ENCODE results near the gene MRPL52.

The MRPL52 gene

GRCh38 chr14:22837114-22837749, 7.5 kb downstream of the MRPL52 start:
- TF ChIP-seq, protein P1, sequence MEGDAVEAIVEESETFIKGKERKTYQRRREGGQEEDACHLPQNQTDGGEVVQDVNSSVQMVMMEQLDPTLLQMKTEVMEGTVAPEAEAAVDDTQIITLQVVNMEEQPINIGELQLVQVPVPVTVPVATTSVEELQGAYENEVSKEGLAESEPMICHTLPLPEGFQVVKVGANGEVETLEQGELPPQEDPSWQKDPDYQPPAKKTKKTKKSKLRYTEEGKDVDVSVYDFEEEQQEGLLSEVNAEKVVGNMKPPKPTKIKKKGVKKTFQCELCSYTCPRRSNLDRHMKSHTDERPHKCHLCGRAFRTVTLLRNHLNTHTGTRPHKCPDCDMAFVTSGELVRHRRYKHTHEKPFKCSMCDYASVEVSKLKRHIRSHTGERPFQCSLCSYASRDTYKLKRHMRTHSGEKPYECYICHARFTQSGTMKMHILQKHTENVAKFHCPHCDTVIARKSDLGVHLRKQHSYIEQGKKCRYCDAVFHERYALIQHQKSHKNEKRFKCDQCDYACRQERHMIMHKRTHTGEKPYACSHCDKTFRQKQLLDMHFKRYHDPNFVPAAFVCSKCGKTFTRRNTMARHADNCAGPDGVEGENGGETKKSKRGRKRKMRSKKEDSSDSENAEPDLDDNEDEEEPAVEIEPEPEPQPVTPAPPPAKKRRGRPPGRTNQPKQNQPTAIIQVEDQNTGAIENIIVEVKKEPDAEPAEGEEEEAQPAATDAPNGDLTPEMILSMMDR (IDR thresholded peaks at IDR 0.05; ENCODE audit: control extremely low read depth, extremely low read depth, low read depth, missing control alignments), result no peak
- no peak for DNase-seq (ENCODE audit: extremely low spot score)
- ChIA-PET CTCF (interaction anchor here (0.7 to 9.8 kb wide), 7 partner anchors 13 to 449 kb away, joined by 3 to 89 read pairs (median 11); no protein-coding TSS in a partner anchor), POLR2A (no interaction called here)

GRCh38 chr14:22837750-22838538, 8.3 kb downstream of the MRPL52 start:
- CTCF ChIA-PET, result interaction anchor here (0.7 to 9.8 kb wide), 9 partner anchors 7 to 281 kb away, joined by 3 to 89 read pairs (median 11); partner anchors contain the start of gene LRP10
- no peak for DNase-seq (ENCODE audit: extremely low spot score)
- TF ChIP-seq, protein P1 (IDR thresholded peaks at IDR 0.05; ENCODE audit: control extremely low read depth, extremely low read depth, low read depth, missing control alignments), result no peak
- POLR2A ChIA-PET, result no interaction called here

GRCh38 chr14:22838631-22839041, 8.9 kb downstream of the MRPL52 start:
- CTCF ChIA-PET, result interaction anchor here (1.3 to 9.8 kb wide), 7 partner anchors 8 to 277 kb away, joined by 3 to 89 read pairs (median 11); partner anchors contain the start of gene LRP10
- no peak for DNase-seq (ENCODE audit: extremely low spot score)
- POLR2A ChIA-PET, result no interaction called here
- TF ChIP-seq, protein P1 (IDR thresholded peaks at IDR 0.05; ENCODE audit: control extremely low read depth, extremely low read depth, low read depth, missing control alignments), result no peak

GRCh38 chr14:22839159-22839779, 9.6 kb downstream of the MRPL52 start:
- CTCF ChIA-PET, result interaction anchor here (1.1 to 9.8 kb wide), 8 partner anchors 9 to 278 kb away, joined by 3 to 89 read pairs (median 9); partner anchors contain the start of gene LRP10

DNA sequence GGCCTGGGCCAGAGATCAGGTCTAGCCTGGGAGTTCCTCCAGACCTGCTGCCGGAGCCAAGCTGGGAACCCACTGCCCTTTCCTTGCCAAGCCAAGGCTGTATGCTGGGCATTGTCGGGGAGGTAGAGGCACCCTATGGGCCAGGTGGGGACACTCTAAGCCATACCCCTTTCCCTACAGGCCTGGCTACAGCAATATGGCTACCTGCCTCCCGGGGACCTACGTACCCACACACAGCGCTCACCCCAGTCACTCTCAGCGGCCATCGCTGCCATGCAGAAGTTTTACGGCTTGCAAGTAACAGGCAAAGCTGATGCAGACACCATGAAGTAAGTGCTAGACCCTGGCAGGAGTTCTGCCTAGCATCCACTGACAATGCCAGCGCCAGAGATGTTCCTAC, 11.6 kb downstream of the MRPL52 start:
- POLR2A ChIA-PET, result no interaction called here
- CTCF ChIA-PET, result interaction anchor here (1.1 to 9.8 kb wide), 5 partner anchors 11 to 271 kb away, joined by 3 to 89 read pairs (median 4); no protein-coding TSS in a partner anchor
- TF ChIP-seq, protein P1 (IDR thresholded peaks at IDR 0.05; ENCODE audit: control extremely low read depth, extremely low read depth, low read depth, missing control alignments), result no peak
- DNase-seq (ENCODE audit: extremely low spot score), result no peak

More at GRCh38 chr14:22839159-22839779, 9.6 kb downstream of the MRPL52 start:
- DNase-seq (ENCODE audit: extremely low spot score), result no peak
- POLR2A ChIA-PET, result no interaction called here
- TF ChIP-seq, protein P1 (IDR thresholded peaks at IDR 0.05; ENCODE audit: control extremely low read depth, extremely low read depth, low read depth, missing control alignments), result no peak

GRCh38 chr14:22841769-22842168, 12.1 kb downstream of the MRPL52 start:
- CTCF ChIA-PET, result interaction anchor here (1.4 to 9.8 kb wide), 3 partner anchors 11 to 24 kb away, joined by 3 to 89 read pairs (median 49); no protein-coding TSS in a partner anchor
- TF ChIP-seq, protein P1 (IDR thresholded peaks at IDR 0.05; ENCODE audit: control extremely low read depth, extremely low read depth, low read depth, missing control alignments), result no peak
- POLR2A ChIA-PET, result no interaction called here
- DNase-seq (ENCODE audit: extremely low spot score), result no peak
